Hematopoietic multipotent progenitor cell treated with erythropoietin and hydrocortisone succinate and interleukin-3 and kit ligand, for 15 days (in vitro differentiated cells): ENCODE measurements around the gene IRX4.
"Not testable (repeated sequence)": the region's sequence is repeated elsewhere in the genome, so short reads cannot be mapped to it uniquely, and the experiment has no call there.

Experiments
- DNase-seq: peaks from one replicate; pipeline ENCODE4 v3.0.0-alpha.2; 2015; ENCODE audit warnings: low spot score

The IRX4 gene

GRCh38 chr5:1856596-1857255 is 26.0 kb downstream of the IRX4 start:
- DNase-seq = no peak

GRCh38 chr5:1855596-1855995 is 27.1 kb downstream of the IRX4 start:
- DNase-seq = no peak

- no peak for DNase-seq
These were observed 27.6 kb downstream of the IRX4 start for GRCh38 chr5:1855075-1855474.

DNA sequence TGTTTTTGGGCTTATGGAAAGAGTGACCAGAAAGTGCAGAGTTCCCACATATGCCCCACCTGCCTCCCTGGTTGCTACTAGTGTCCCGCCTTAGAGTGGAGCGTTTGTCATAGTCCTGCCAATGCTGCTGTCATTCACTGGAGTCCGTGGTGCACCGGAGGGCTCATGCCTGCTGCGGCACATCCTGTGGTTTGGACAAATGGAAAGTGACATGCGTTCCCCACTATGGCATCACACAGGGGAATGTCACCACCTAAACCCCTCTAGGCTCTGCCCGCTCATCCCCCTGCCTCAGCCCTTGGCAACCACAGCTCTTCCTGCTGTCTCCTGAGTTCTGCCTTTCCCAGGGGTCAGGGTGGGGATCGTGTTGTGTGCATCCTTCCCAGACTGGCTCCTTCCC is 29.2 kb downstream of the IRX4 start:
- no peak for DNase-seq

- no peak for DNase-seq
These were observed 30.3 kb downstream of the IRX4 start for GRCh38 chr5:1852324-1852947.

GRCh38 chr5:1851290-1851934 is 31.3 kb downstream of the IRX4 start:
- no peak for DNase-seq

GRCh38 chr5:1850324-1851154 is 32.2 kb downstream of the IRX4 start:
- DNase-seq = no peak

- DNase-seq = no peak
These were observed 35.1 kb downstream of the IRX4 start for GRCh38 chr5:1847611-1848010.

DNA sequence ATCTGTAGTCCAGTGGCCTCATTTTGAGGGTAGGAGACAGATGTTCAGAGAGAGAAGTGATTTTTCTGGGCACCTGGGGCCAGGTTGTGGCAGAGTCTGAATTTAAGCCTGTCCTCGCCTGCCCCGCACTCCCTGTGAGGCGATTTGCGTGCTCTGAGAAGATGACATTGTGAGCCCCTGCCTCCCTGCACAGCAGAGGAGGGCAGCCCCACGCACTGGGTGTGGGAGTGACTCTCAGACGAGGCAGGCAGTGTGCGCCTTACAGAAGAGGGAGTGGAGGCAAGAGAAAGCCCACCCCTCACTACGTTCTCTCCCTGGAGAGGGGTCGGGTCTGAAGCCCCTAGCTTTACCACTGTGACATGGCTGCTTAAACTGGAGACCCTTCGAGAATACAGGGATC is 35.7 kb downstream of the IRX4 start:
- DNase-seq = no peak

GRCh38 chr5:1846583-1846982 is 36.1 kb downstream of the IRX4 start:
- DNase-seq = no peak

GRCh38 chr5:1845696-1846095 is 37.0 kb downstream of the IRX4 start:
- no peak for DNase-seq

GRCh38 chr5:1844708-1845436 is 37.9 kb downstream of the IRX4 start:
- DNase-seq = no peak

DNA sequence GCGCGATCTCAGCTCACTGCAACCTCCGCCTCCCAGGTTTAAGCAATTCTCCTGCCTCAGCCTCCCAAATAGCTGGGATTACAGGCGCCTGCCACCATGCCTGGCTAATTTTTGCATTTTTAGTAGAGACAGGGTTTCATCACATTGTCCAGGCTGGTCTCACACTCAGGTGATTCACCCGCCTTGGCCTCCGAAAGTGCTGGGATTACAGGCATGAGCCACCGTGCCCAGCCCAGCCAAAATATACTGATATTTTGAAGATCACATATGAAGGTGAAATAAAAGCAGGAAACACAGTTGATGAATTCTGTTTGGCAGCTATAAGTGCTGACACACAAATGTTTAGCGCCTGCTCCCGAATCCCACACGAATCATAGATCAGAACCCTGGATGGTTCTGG is 39.0 kb downstream of the IRX4 start:
- DNase-seq = not testable (repeated sequence)

GRCh38 chr5:1842004-1842819 is 40.5 kb downstream of the IRX4 start:
- no peak for DNase-seq

DNA sequence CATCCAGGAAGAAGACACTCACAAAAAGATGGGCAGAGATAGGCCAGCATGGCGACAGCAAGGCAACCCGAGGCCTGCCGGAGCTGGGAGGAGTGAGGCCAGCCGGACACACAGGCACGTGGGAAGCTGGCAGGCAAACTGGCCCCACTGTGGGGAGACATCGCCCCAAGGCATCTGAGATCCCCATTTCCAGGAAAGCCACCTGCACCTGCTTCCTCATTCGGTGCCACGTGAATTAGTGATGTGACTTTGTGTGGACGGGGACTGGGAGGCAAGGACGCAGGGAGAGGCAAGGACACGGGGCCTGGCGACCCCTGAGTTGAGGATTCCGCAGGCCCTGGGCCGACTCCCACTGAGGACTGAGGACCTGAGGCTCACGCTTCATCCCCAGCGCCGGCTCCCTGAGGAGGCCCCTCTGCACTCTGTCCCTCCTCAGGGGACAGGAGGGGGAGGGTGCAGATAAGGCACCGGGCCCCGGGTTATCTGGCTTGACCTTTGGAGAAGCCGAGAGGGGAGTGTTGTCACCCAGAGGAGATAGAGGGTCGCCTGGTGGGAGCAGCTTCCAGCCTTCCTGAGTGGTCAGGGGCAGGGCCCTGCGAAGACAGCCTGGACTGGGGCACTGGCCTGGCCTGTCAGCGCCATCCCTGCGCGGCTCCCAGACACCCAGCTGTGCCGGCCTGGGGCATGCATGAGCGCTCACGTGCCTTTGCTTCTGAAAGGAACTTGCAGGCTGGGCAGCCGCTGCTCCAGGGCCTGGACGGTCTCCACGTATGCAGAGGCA is 41.8 kb downstream of the IRX4 start:
- DNase-seq = no peak

- DNase-seq = no peak
These were observed 42.6 kb downstream of the IRX4 start for GRCh38 chr5:1840071-1840547.

DNA sequence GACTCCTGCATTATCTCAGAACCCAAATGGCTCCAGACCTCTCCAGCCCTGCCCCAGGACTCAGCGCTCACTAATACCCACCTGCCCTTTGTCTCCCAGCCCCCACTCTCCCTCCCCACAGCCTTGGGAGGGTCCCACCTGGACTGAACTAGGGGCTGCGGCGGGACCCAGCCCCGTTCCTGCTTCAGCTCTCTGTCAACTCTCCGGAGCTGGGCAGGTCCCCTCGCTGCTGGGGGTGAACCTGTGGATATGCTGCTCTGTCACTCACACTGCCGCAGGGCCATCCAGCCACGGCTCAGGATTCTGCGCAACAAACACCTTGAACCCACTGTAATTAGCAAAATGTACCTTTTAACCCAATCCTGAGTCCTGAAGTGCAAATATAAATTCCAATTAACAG is 44.7 kb downstream of the IRX4 start:
- DNase-seq = no peak

DNA sequence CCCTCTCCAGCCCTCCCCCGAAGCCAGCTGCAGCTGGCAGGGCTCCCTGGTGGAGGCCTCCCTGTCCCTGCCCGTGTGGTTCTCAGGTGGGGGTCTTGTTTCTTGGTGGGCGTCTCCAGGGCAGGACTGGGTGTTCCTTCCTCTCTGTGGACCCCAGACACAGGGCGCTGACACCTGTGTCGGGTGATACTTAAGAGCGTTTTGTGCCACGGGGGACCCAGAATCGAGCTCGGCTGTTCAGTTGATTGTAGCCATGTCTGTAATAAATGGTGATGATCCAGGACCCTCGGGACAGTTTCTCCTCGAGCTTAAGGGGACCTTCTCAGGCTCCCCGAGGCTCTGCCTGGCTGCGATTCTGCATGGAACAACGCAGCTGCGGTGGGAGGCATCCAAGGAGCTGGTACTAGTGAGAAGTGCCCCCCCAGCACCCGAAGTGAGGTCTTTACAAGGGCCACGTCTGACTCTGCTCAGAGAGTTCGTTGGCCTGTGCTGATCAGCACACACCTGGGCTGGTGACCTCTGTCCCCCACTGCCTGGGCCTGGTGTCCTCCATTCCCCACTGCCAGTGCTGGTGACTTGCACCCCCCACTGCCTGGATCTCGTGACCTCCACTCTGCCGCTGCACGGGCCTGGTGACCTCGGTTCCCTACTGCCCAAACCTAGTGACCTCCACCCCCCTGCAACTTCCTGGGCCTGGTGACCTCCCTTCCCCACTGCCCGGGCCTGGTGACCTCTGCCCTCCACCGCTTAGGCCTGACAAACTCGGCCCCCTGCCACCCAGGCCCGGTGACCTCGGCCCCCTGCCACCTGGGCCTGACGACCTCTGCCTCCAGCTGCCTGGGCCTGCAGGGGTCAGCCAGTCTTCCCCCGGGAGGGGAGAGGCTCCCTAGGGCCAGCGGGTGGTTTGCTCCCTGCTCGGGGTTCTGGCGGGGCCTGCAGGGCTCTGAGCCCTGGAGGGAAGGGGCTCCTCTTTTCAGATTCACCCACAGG is 45.5 kb downstream of the IRX4 start:
- no peak for DNase-seq
